Transverse colon (tissue), 4 donors: Measurements from ENCODE around the gene C1QTNF5. TPM values are rescaled to one million over a fixed set of nuclear protein-coding genes. Genes with fewer than 3 reads are reported as not detected.

Source experiments
- DNase-seq: peaks from one replicate; pipeline ENCODE4 v3.0.0-alpha.2; 2019
- H3K27ac ChIP-seq, 4 donors: fragments of 200-600 bp; sonication (generic); 2 replicates each; pipeline ENCODE4 v1.5.1; 2016 to 2018; ENCODE audit warnings: inconsistent platforms in 4 of 4
- H3K27me3 ChIP-seq: fragments of 200-600 bp; sonication (generic); 2 replicates; pipeline ENCODE4 v1.5.1; 2017; ENCODE audit warnings: inconsistent platforms
- H3K36me3 ChIP-seq, 4 donors: fragments of 200-600 bp; sonication (generic); 2 replicates each; pipeline ENCODE4 v1.5.1; 2017 to 2019; ENCODE audit warnings: inconsistent platforms in 4 of 4
- H3K4me1 ChIP-seq, 4 donors: fragments of 200-600 bp; sonication (generic); 2 replicates each; pipeline ENCODE4 v1.5.1; 2017 to 2020; ENCODE audit warnings: inconsistent platforms in 4 of 4
- H3K4me3 ChIP-seq, 4 donors: fragments of 200-600 bp; sonication (generic); 1 replicate in 1 of 4; 2 replicates in 3 of 4; pipeline versions ENCODE4 v1.5.1 to v1.6.1; 2017 to 2019; ENCODE audit warnings: inconsistent platforms in 4 of 4
- H3K9me3 ChIP-seq, 2 donors: fragments of 200-600 bp; sonication (generic); 2 replicates each; pipeline ENCODE4 v1.5.1; 2017 to 2019; ENCODE audit warnings: inconsistent platforms in 2 of 2
- CTCF ChIP-seq, 5 experiments: fragments of 200-600 bp in 3 of 5; fragments of 450-650 bp in 2 of 5; sonication (generic) in 3 of 5; IDR thresholded peaks; 1 replicate in 2 of 5; 2 replicates in 3 of 5; pipeline ENCODE4 v1.5.1; 2016 to 2017; ENCODE audit warnings: antibody characterized with exemption in 5 of 5, inconsistent platforms in 3 of 5, mild to moderate bottlenecking in 2 of 5, moderate library complexity in 1 of 5
- EP300 ChIP-seq: sonication (generic); formaldehyde crosslinking; IDR thresholded peaks from one replicate; pipeline ENCODE4 v1.6.1; 2017; ENCODE audit warnings: antibody characterized with exemption, low read depth
- POLR2A ChIP-seq: fragments of 450-650 bp; IDR thresholded peaks from one replicate; pipeline ENCODE4 v1.6.1; 2016; ENCODE audit warnings: antibody characterized with exemption, mild to moderate bottlenecking, moderate library complexity
- POLR2AphosphoS5 ChIP-seq, 3 donors: sonication (generic); formaldehyde crosslinking; IDR thresholded peaks; one replicate each; pipeline ENCODE4 v1.6.1; 2016; ENCODE audit warnings: antibody characterized with exemption in 3 of 3
- WGBS, 2 donors: methylation state at CpG; one replicate each; pipeline ENCODE4 v1.1.5; 2018; ENCODE audit warnings: low coverage in 1 of 2; 5-methylcytosine and 5-hydroxymethylcytosine counted together
- in situ Hi-C, 4 donors: fragments of 200-750 bp; cut with MboI; loops; one replicate each; pipeline versions ENCODE4 v1.15.0 to v1.15.1; 2017; ENCODE audit warnings: low sequenced_read_pairs in 3 of 4, low pct_ligation_motif_present in 1 of 4, low pct_unique_long_range_greater_than_20kb in 1 of 4
- intact Hi-C: fragments of 100-400 bp; cut with DNase I; formaldehyde crosslinking; loops from one replicate; pipeline ENCODE4 v1.15.1; 2023; ENCODE audit warnings: low total_unique reads
- total RNA-seq, 4 donors: library from RNA; depleted of rRNA; stranded (reverse); fragments of >200 nt; gene quantifications; one replicate each; pipeline ENCODE4 v1.1.0, GENCODE V29; 2016

C1QTNF5 gene
- total RNA-seq, 4 donors from 2014 or later = 7.6 to 20.5 (median 11.4) TPM

GRCh38 chr11:119320240-119320775 lies 20.4 kb downstream of the C1QTNF5 start:
- Histone ChIP-seq H3K9me3 (no peaks in the 10 kb centered on the region), H3K27me3 (peaks cover 54% of the 10 kb centered on the region), H3K36me3 (no peaks in the 10 kb centered on the region), H3K27ac (peak overlapping the region; percentile 82 to 97 (median 87)), H3K4me3 (peak overlapping the region; percentile 0 to 60 (median 34)), H3K4me1 (peaks cover 28 to 65% (median 55%) of the 10 kb centered on the region in 4 donors)
- 42 to 64% methylated on average over 8 to 17 of the region's 17 CpGs for WGBS, 2 donors
- TF ChIP-seq POLR2AphosphoS5 (IDR thresholded peaks at IDR 0.05) = no peak
- TF ChIP-seq EP300 = no peak
- TF ChIP-seq POLR2A = no peak
- TF ChIP-seq CTCF (IDR thresholded peaks at IDR 0.05) = no peak
- DNase-seq = no peak
- in situ Hi-C loops = no loop called here
- intact Hi-C loops = loop anchor here (5.0 kb wide), 1 partner anchor 113 kb away; the partner anchor contains the start of gene CBL

GRCh38 chr11:119319700-119320239 lies 20.9 kb downstream of the C1QTNF5 start:
- in situ Hi-C loops (no loop called here), intact Hi-C loops (loop anchor here (5.0 kb wide), 1 partner anchor 112 kb away; the partner anchor contains the start of gene CBL)
- H3K27me3 ChIP-seq = peaks cover 60% of the 10 kb centered on the region
- no peak for TF ChIP-seq EP300
- TF ChIP-seq POLR2AphosphoS5 (IDR thresholded peaks at IDR 0.05) = no peak
- no peak for TF ChIP-seq POLR2A
- TF ChIP-seq CTCF (IDR thresholded peaks at IDR 0.05) = no peak
- 52 to 66% methylated on average over 4 to 11 of the region's 11 CpGs for WGBS, 2 donors
- DNase-seq = no peak
- peak overlapping the region; percentile 82 to 97 (median 87) for H3K27ac ChIP-seq
- peaks cover 30 to 70% (median 58%) of the 10 kb centered on the region in 4 donors for H3K4me1 ChIP-seq
- H3K4me3 ChIP-seq = no peak overlapping the region
- H3K36me3 ChIP-seq = no peaks in the 10 kb centered on the region
- H3K9me3 ChIP-seq = no peaks in the 10 kb centered on the region

GRCh38 chr11:119319136-119319699 lies 21.5 kb downstream of the C1QTNF5 start:
- H3K27ac ChIP-seq = peak overlapping the region; percentile 82 to 97 (median 87)
- H3K4me1 ChIP-seq = peaks cover 30 to 72% (median 59%) of the 10 kb centered on the region in 4 donors
- 69 to 90% methylated on average over 2 to 8 of the region's 8 CpGs for WGBS, 2 donors
- no peaks in the 10 kb centered on the region for H3K36me3 ChIP-seq
- intact Hi-C loops = no loop called here
- H3K9me3 ChIP-seq = no peaks in the 10 kb centered on the region
- H3K27me3 ChIP-seq = peaks cover 65% of the 10 kb centered on the region
- no peak overlapping the region for H3K4me3 ChIP-seq
- no peak for TF ChIP-seq CTCF (IDR thresholded peaks at IDR 0.05)
- TF ChIP-seq EP300 = no peak
- no peak for TF ChIP-seq POLR2AphosphoS5 (IDR thresholded peaks at IDR 0.05)
- TF ChIP-seq POLR2A = no peak
- no peak for DNase-seq
- in situ Hi-C loops = no loop called here

- peak; percentile 64 for DNase-seq
- TF ChIP-seq POLR2AphosphoS5 (IDR thresholded peaks at IDR 0.05) (peak; percentile 36 to 62 (median 40)), POLR2A (peak; percentile 44), EP300 (peak; percentile 56), CTCF (IDR thresholded peaks at IDR 0.05) (no peak)
- intact Hi-C loops (no loop called here), in situ Hi-C loops (no loop called here)
- H3K9me3 ChIP-seq = no peaks in the 10 kb centered on the region
- no peak overlapping the region for H3K4me3 ChIP-seq
- WGBS, 2 donors = 63 to 68% methylated on average over 5 to 21 of the region's 22 CpGs
- H3K36me3 ChIP-seq = no peaks in the 10 kb centered on the region
- peaks cover 30 to 72% (median 59%) of the 10 kb centered on the region in 4 donors for H3K4me1 ChIP-seq
- H3K27ac ChIP-seq = peak overlapping the region; percentile 82 to 97 (median 87)
- H3K27me3 ChIP-seq = peaks cover 68% of the 10 kb centered on the region
Observed at GRCh38 chr11:119318240-119319135, 22.2 kb downstream of the C1QTNF5 start.
